ENCODE data around the gene WT1. TPM values are rescaled to one million over a fixed set of nuclear protein-coding genes. Genes with fewer than 3 reads are reported as not detected.

WT1 gene
- total and polyA plus RNA-seq, 10 of the 15 experiments (the other 5 are each of a cell fraction or from before 2014, with no cell fraction given): 0.07 to 0.37 (median 0.08) TPM; not detected in 7

- in situ Hi-C loops (cut with MboI) (no loop called here), intact Hi-C loops (cut with micrococcal nuclease; ENCODE audit: unreplicated experiment) (loop anchor here (5.0 to 10.0 kb wide), 2 partner anchors 66 to 226 kb away; no protein-coding TSS in a partner anchor)
- BruUV-seq (replicated peaks): no TSS peak
- no peaks in the 10 kb centered on the region for H3K4me1 ChIP-seq (ENCODE audit: control insufficient read depth, insufficient read depth, low read length)
- TF ChIP-seq NFIC (IDR thresholded peaks at IDR 0.05; ENCODE audit: low read depth, low read length) (no peak), SMARCA5 (IDR thresholded peaks at IDR 0.05) (no peak), ETV6 (conservative IDR thresholded peaks at IDR 0.05 in 1 of 2, IDR thresholded peaks at IDR 0.05 in 1 of 2; ENCODE audit: borderline replicate concordance in 1 of 2, low read depth in 1 of 2) (no peak), RAD51 (IDR thresholded peaks at IDR 0.05) (no peak), CREM (IDR thresholded peaks at IDR 0.05; ENCODE audit: low read depth) (no peak), HDGF (IDR thresholded peaks at IDR 0.05) (no peak), EGR1 (IDR thresholded peaks at IDR 0.05; ENCODE audit: borderline replicate concordance in 1 of 2, low read depth in 2 of 2, low read length in 2 of 2) (no peak), EP300 (IDR thresholded peaks at IDR 0.05; ENCODE audit: borderline replicate concordance in 1 of 2, control insufficient read depth in 1 of 2, low read depth in 2 of 2, low read length in 2 of 2) (no peak)
- TF ChIP-seq, protein P1, sequence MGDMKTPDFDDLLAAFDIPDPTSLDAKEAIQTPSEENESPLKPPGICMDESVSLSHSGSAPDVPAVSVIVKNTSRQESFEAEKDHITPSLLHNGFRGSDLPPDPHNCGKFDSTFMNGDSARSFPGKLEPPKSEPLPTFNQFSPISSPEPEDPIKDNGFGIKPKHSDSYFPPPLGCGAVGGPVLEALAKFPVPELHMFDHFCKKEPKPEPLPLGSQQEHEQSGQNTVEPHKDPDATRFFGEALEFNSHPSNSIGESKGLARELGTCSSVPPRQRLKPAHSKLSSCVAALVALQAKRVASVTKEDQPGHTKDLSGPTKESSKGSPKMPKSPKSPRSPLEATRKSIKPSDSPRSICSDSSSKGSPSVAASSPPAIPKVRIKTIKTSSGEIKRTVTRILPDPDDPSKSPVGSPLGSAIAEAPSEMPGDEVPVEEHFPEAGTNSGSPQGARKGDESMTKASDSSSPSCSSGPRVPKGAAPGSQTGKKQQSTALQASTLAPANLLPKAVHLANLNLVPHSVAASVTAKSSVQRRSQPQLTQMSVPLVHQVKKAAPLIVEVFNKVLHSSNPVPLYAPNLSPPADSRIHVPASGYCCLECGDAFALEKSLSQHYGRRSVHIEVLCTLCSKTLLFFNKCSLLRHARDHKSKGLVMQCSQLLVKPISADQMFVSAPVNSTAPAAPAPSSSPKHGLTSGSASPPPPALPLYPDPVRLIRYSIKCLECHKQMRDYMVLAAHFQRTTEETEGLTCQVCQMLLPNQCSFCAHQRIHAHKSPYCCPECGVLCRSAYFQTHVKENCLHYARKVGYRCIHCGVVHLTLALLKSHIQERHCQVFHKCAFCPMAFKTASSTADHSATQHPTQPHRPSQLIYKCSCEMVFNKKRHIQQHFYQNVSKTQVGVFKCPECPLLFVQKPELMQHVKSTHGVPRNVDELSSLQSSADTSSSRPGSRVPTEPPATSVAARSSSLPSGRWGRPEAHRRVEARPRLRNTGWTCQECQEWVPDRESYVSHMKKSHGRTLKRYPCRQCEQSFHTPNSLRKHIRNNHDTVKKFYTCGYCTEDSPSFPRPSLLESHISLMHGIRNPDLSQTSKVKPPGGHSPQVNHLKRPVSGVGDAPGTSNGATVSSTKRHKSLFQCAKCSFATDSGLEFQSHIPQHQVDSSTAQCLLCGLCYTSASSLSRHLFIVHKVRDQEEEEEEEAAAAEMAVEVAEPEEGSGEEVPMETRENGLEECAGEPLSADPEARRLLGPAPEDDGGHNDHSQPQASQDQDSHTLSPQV (IDR thresholded peaks at IDR 0.05): no peak
- WGBS (ENCODE audit: insufficient coverage, insufficient replicate concordance, low lambda C conversion rate, missing lambda C conversion rate): 0% methylated on average over 4 of the region's 4 CpGs
- H3K36me3 ChIP-seq (ENCODE audit: control insufficient read depth in 2 of 2, insufficient read depth in 2 of 2, low read length in 1 of 2): no peaks in the 10 kb centered on the region
- DNase-seq (ENCODE audit: low read depth, low spot score) (no peak), ATAC-seq (no peak), FAIRE-seq (no peak)
- H3K27me3 ChIP-seq (replicated peaks in 1 of 2; ENCODE audit: control insufficient read depth in 2 of 2, insufficient read depth in 2 of 2, low read length in 1 of 2): peaks cover 0 to 1% of the 10 kb centered on the region in 2 experiments; a peak in 2 of 4 replicates
- no peaks in the 10 kb centered on the region for H3K9me3 ChIP-seq (replicated peaks; ENCODE audit: control insufficient read depth, insufficient read depth, low read length)
- no peak overlapping the region for H3K4me2 ChIP-seq (ENCODE audit: control insufficient read depth, insufficient read depth)
- CTCF ChIA-PET: interaction anchor here (1.0 to 3.8 kb wide), 5 partner anchors 12 to 189 kb away, joined by 3 to 15 read pairs (median 3); no protein-coding TSS in a partner anchor
- no peak overlapping the region for H2AFZ ChIP-seq (ENCODE audit: control insufficient read depth, low read depth, low read length)
- RAD21 ChIA-PET (ENCODE audit: unreplicated experiment): interaction anchor here (1.0 to 2.3 kb wide), 6 partner anchors 13 to 227 kb away, joined by 3 to 8 read pairs (median 4); no protein-coding TSS in a partner anchor
- H3K9ac ChIP-seq (ENCODE audit: control insufficient read depth, insufficient read depth, low read length): no peak overlapping the region
- H3K4me3 ChIP-seq: no peak overlapping the region
- no peaks in the 10 kb centered on the region for H3K79me2 ChIP-seq (ENCODE audit: control insufficient read depth, insufficient read depth, low read length)
- no peaks in the 10 kb centered on the region for H4K20me1 ChIP-seq (ENCODE audit: control insufficient read depth, insufficient read depth)
- SMC1A ChIA-PET (ENCODE audit: uncharacterized antibody, unreplicated experiment): interaction anchor here (1.1 to 2.8 kb wide), 2 partner anchors 13 to 142 kb away, joined by 3 to 10 read pairs; no protein-coding TSS in a partner anchor
- POLR2A ChIA-PET: interaction anchor here (1.7 kb wide), 1 partner anchor 41 kb away, joined by 7 read pairs; no protein-coding TSS in a partner anchor
- no peak overlapping the region for H3K27ac ChIP-seq (ENCODE audit: control insufficient read depth, insufficient read depth)
Measured at GRCh38 chr11:32388365-32388764, 47.0 kb downstream of the WT1 start.

Data from GM12878 (cell line).